ENCODE measurements around the gene HOMER2.

HOMER2 gene

GRCh38 chr15:82933576-82933975 is 18.9 kb downstream of the HOMER2 start:
- no peaks in the 10 kb centered on the region for H3K36me3 ChIP-seq (replicated peaks in 1 of 2; ENCODE audit: control insufficient read depth in 2 of 2, insufficient read depth in 2 of 2, low read length in 2 of 2)
- peaks cover 0 to 2% of the 10 kb centered on the region in 2 donors for H3K9me3 ChIP-seq (replicated peaks in 1 of 2; ENCODE audit: control insufficient read depth in 2 of 2, insufficient read depth in 1 of 2, low read depth in 1 of 2, low read length in 2 of 2)
- peak overlapping the region; percentile 43 for H2BK120ac ChIP-seq (ENCODE audit: low read depth, low read length)
- peak overlapping the region; percentile 35 for H3K23ac ChIP-seq (ENCODE audit: low read depth, low read length, poor library complexity)
- no peak overlapping the region for H3K4me2 ChIP-seq (ENCODE audit: insufficient read depth, low read length, poor library complexity, severe bottlenecking)
- no peak overlapping the region for H4K8ac ChIP-seq (ENCODE audit: low read depth, low read length)
- no peak for DNase-seq (ENCODE audit: low spot score)
- H4K91ac ChIP-seq (ENCODE audit: low read depth, low read length, poor library complexity) = no peak overlapping the region
- H2BK12ac ChIP-seq (ENCODE audit: low read length) = no peak overlapping the region
- H3K79me1 ChIP-seq (ENCODE audit: low read depth, low read length) = no peaks in the 10 kb centered on the region
- no peak overlapping the region for H3K4ac ChIP-seq (ENCODE audit: low read length)
- no peak overlapping the region for H3K27ac ChIP-seq (replicated peaks; ENCODE audit: low read length)
- no peaks in the 10 kb centered on the region for H3K27me3 ChIP-seq (ENCODE audit: control insufficient read depth in 3 of 3, insufficient read depth in 3 of 3, low read depth in 1 of 3, low read length in 3 of 3)
- H2BK5ac ChIP-seq (ENCODE audit: low read length) = peak overlapping the region; percentile 60
- no CpG with 5 or more reads among the region's 6 CpGs for WGBS, 2 donors (ENCODE audit: extremely low coverage in 2 of 2, insufficient read length in 2 of 2, insufficient replicate concordance in 1 of 2)
- H3K4me1 ChIP-seq (ENCODE audit: control insufficient read depth in 2 of 2, insufficient read depth in 1 of 2, low read depth in 1 of 2, low read length in 2 of 2) = peaks cover 0 to 5% of the 10 kb centered on the region in 2 donors
- no peak overlapping the region for H3K18ac ChIP-seq (ENCODE audit: low read length)
- no peak overlapping the region for H2AFZ ChIP-seq (ENCODE audit: low read length)
- no peak overlapping the region for H3K14ac ChIP-seq (ENCODE audit: low read length)
- H3K4me3 ChIP-seq (ENCODE audit: low read length in 2 of 2) = no peak overlapping the region
- H2AK5ac ChIP-seq (ENCODE audit: low read depth, low read length) = no peak overlapping the region
- H3K9ac ChIP-seq (ENCODE audit: low read depth, low read length, poor library complexity) = no peak overlapping the region
- no peak overlapping the region for H2BK15ac ChIP-seq (ENCODE audit: low read length)

GRCh38 chr15:82931221-82931620 is 21.3 kb downstream of the HOMER2 start:
- H3K9me3 ChIP-seq (replicated peaks in 1 of 2; ENCODE audit: control insufficient read depth in 2 of 2, insufficient read depth in 1 of 2, low read depth in 1 of 2, low read length in 2 of 2) = peaks cover 0 to 2% of the 10 kb centered on the region in 2 donors
- no peak overlapping the region for H2BK15ac ChIP-seq (ENCODE audit: low read length)
- H3K14ac ChIP-seq (ENCODE audit: low read length) = no peak overlapping the region
- no peak overlapping the region for H3K4me2 ChIP-seq (ENCODE audit: insufficient read depth, low read length, poor library complexity, severe bottlenecking)
- H3K4me1 ChIP-seq (ENCODE audit: control insufficient read depth in 2 of 2, insufficient read depth in 1 of 2, low read depth in 1 of 2, low read length in 2 of 2) = peaks cover 0 to 5% of the 10 kb centered on the region in 2 donors
- H3K9ac ChIP-seq (ENCODE audit: low read depth, low read length, poor library complexity) = no peak overlapping the region
- DNase-seq (ENCODE audit: low spot score) = no peak
- H4K8ac ChIP-seq (ENCODE audit: low read depth, low read length) = no peak overlapping the region
- H3K79me1 ChIP-seq (ENCODE audit: low read depth, low read length) = peaks cover 2% of the 10 kb centered on the region
- WGBS, 2 donors (ENCODE audit: extremely low coverage in 2 of 2, insufficient read length in 2 of 2, insufficient replicate concordance in 1 of 2) = no CpG with 5 or more reads among the region's 3 CpGs
- H3K27ac ChIP-seq (replicated peaks; ENCODE audit: low read length) = no peak overlapping the region
- H3K23ac ChIP-seq (ENCODE audit: low read depth, low read length, poor library complexity) = no peak overlapping the region
- no peaks in the 10 kb centered on the region for H3K36me3 ChIP-seq (replicated peaks in 1 of 2; ENCODE audit: control insufficient read depth in 2 of 2, insufficient read depth in 2 of 2, low read length in 2 of 2)
- no peak overlapping the region for H2AFZ ChIP-seq (ENCODE audit: low read length)
- no peaks in the 10 kb centered on the region for H3K27me3 ChIP-seq (ENCODE audit: control insufficient read depth in 3 of 3, insufficient read depth in 3 of 3, low read depth in 1 of 3, low read length in 3 of 3)
- H2BK12ac ChIP-seq (ENCODE audit: low read length) = no peak overlapping the region
- no peak overlapping the region for H4K91ac ChIP-seq (ENCODE audit: low read depth, low read length, poor library complexity)
- H2BK120ac ChIP-seq (ENCODE audit: low read depth, low read length) = no peak overlapping the region
- H3K4ac ChIP-seq (ENCODE audit: low read length) = no peak overlapping the region
- H3K4me3 ChIP-seq (ENCODE audit: low read length in 2 of 2) = no peak overlapping the region
- no peak overlapping the region for H3K18ac ChIP-seq (ENCODE audit: low read length)
- no peak overlapping the region for H2BK5ac ChIP-seq (ENCODE audit: low read length)
- no peak overlapping the region for H2AK5ac ChIP-seq (ENCODE audit: low read depth, low read length)

- Histone ChIP-seq H3K79me1 (ENCODE audit: low read depth, low read length) (peaks cover 2% of the 10 kb centered on the region), H3K27ac (replicated peaks; ENCODE audit: low read length) (no peak overlapping the region), H4K91ac (ENCODE audit: low read depth, low read length, poor library complexity) (no peak overlapping the region), H3K4ac (ENCODE audit: low read length) (no peak overlapping the region), H3K4me2 (ENCODE audit: insufficient read depth, low read length, poor library complexity, severe bottlenecking) (no peak overlapping the region), H3K27me3 (ENCODE audit: control insufficient read depth in 3 of 3, insufficient read depth in 3 of 3, low read depth in 1 of 3, low read length in 3 of 3) (no peaks in the 10 kb centered on the region), H3K9ac (ENCODE audit: low read depth, low read length, poor library complexity) (no peak overlapping the region), H3K9me3 (replicated peaks in 1 of 2; ENCODE audit: control insufficient read depth in 2 of 2, insufficient read depth in 1 of 2, low read depth in 1 of 2, low read length in 2 of 2) (no peaks in the 10 kb centered on the region), H2BK120ac (ENCODE audit: low read depth, low read length) (no peak overlapping the region), H3K14ac (ENCODE audit: low read length) (no peak overlapping the region), H3K23ac (ENCODE audit: low read depth, low read length, poor library complexity) (no peak overlapping the region), H3K18ac (ENCODE audit: low read length) (no peak overlapping the region), H4K8ac (ENCODE audit: low read depth, low read length) (no peak overlapping the region), H3K36me3 (replicated peaks in 1 of 2; ENCODE audit: control insufficient read depth in 2 of 2, insufficient read depth in 2 of 2, low read length in 2 of 2) (no peaks in the 10 kb centered on the region), H3K4me3 (ENCODE audit: low read length in 2 of 2) (no peak overlapping the region), H2BK15ac (ENCODE audit: low read length) (no peak overlapping the region), H2BK12ac (ENCODE audit: low read length) (peak overlapping the region; percentile 11), H2AFZ (ENCODE audit: low read length) (no peak overlapping the region), H2AK5ac (ENCODE audit: low read depth, low read length) (no peak overlapping the region), H2BK5ac (ENCODE audit: low read length) (no peak overlapping the region), H3K4me1 (ENCODE audit: control insufficient read depth in 2 of 2, insufficient read depth in 1 of 2, low read depth in 1 of 2, low read length in 2 of 2) (peaks cover 0 to 3% of the 10 kb centered on the region in 2 donors)
- DNase-seq (ENCODE audit: low spot score) = no peak
- WGBS, 2 donors (ENCODE audit: extremely low coverage in 2 of 2, insufficient read length in 2 of 2, insufficient replicate concordance in 1 of 2) = no CpG with 5 or more reads among the region's 2 CpGs
Observed at GRCh38 chr15:82930461-82930860, 22.1 kb downstream of the HOMER2 start.

DNA sequence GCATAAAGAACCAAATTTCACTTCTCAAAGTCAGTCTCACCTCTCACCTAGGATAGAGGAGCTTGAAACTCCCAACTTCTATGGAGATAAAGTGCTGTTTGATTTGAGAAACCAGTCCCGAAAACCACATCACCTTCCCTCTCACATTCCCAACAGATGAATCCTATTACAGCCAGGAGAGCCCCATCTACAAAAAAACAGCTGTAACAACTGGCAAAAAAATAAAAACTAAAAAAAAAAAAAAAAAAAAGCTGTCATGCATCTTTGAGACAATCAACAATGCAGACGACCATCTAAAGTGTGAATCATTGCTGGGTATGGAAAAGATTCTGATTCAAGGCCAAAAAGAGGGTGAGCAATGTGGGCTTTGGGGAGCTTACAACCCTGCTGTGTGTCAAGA is 23.8 kb downstream of the HOMER2 start:
- Histone ChIP-seq H3K79me1 (ENCODE audit: low read depth, low read length) (peaks cover 2% of the 10 kb centered on the region), H2BK5ac (ENCODE audit: low read length) (no peak overlapping the region), H3K18ac (ENCODE audit: low read length) (no peak overlapping the region), H2BK120ac (ENCODE audit: low read depth, low read length) (no peak overlapping the region), H3K14ac (ENCODE audit: low read length) (no peak overlapping the region), H3K36me3 (replicated peaks in 1 of 2; ENCODE audit: control insufficient read depth in 2 of 2, insufficient read depth in 2 of 2, low read length in 2 of 2) (no peaks in the 10 kb centered on the region), H2AK5ac (ENCODE audit: low read depth, low read length) (no peak overlapping the region), H3K4ac (ENCODE audit: low read length) (no peak overlapping the region), H3K27me3 (ENCODE audit: control insufficient read depth in 3 of 3, insufficient read depth in 3 of 3, low read depth in 1 of 3, low read length in 3 of 3) (no peaks in the 10 kb centered on the region), H3K9me3 (replicated peaks in 1 of 2; ENCODE audit: control insufficient read depth in 2 of 2, insufficient read depth in 1 of 2, low read depth in 1 of 2, low read length in 2 of 2) (no peaks in the 10 kb centered on the region), H3K9ac (ENCODE audit: low read depth, low read length, poor library complexity) (no peak overlapping the region), H4K91ac (ENCODE audit: low read depth, low read length, poor library complexity) (no peak overlapping the region), H3K4me2 (ENCODE audit: insufficient read depth, low read length, poor library complexity, severe bottlenecking) (no peak overlapping the region), H3K4me1 (ENCODE audit: control insufficient read depth in 2 of 2, insufficient read depth in 1 of 2, low read depth in 1 of 2, low read length in 2 of 2) (no peaks in the 10 kb centered on the region), H3K23ac (ENCODE audit: low read depth, low read length, poor library complexity) (no peak overlapping the region), H2AFZ (ENCODE audit: low read length) (no peak overlapping the region), H2BK12ac (ENCODE audit: low read length) (no peak overlapping the region), H4K8ac (ENCODE audit: low read depth, low read length) (no peak overlapping the region), H2BK15ac (ENCODE audit: low read length) (no peak overlapping the region), H3K27ac (replicated peaks; ENCODE audit: low read length) (no peak overlapping the region), H3K4me3 (ENCODE audit: low read length in 2 of 2) (no peak overlapping the region)
- DNase-seq (ENCODE audit: low spot score) = no peak
- no CpG with 5 or more reads among the region's 2 CpGs for whole genome bisulfite sequencing, 2 donors (ENCODE audit: extremely low coverage in 2 of 2, insufficient read length in 2 of 2, insufficient replicate concordance in 1 of 2)

All from neuronal stem cell (in vitro differentiated cells).